HG02571 (cell line): Measurements from ENCODE around the gene ARHGAP44.

Source experiments
- ATAC-seq: cut with Tn5 transposase; IDR thresholded peaks from one replicate; pipeline ENCODE4 v1.9.1; 2021; ENCODE audit warnings: mild to moderate bottlenecking, moderate library complexity; ENCODE audit not compliant: unreplicated experiment

ARHGAP44 gene

GRCh38 chr17:13017655-13018459, 228.6 kb downstream of the ARHGAP44 start, which contains the start of gene ELAC2:
TSS of gene ELAC2 (minus strand) at chr17:13018027. CDS start at chr17:13017947, 80 bp downstream.
- ATAC-seq: peak; percentile 95

- ATAC-seq: no peak
These were observed 234.7 kb downstream of the ARHGAP44 start for GRCh38 chr17:13024016-13024415.

GRCh38 chr17:13024526-13025257, 235.4 kb downstream of the ARHGAP44 start:
- peak; percentile 80 for ATAC-seq

- ATAC-seq: no peak
These were observed 235.9 kb downstream of the ARHGAP44 start for GRCh38 chr17:13025258-13025627.

- no peak for ATAC-seq
These were observed 236.4 kb downstream of the ARHGAP44 start for GRCh38 chr17:13025687-13026086.

- no peak for ATAC-seq
These were observed 237.9 kb downstream of the ARHGAP44 start for GRCh38 chr17:13027246-13027645.

- no peak for ATAC-seq
These were observed 240.0 kb downstream of the ARHGAP44 start for GRCh38 chr17:13029340-13029739.

- no peak for ATAC-seq
These were observed 240.8 kb downstream of the ARHGAP44 start for GRCh38 chr17:13030056-13030455.

- ATAC-seq: no peak
These were observed 241.4 kb downstream of the ARHGAP44 start for GRCh38 chr17:13030459-13031300.

- peak; percentile 69 for ATAC-seq
These were observed 242.5 kb downstream of the ARHGAP44 start for GRCh38 chr17:13031718-13032350.

GRCh38 chr17:13035420-13035819, 246.1 kb downstream of the ARHGAP44 start:
- ATAC-seq: no peak

GRCh38 chr17:13036751-13037150, 247.5 kb downstream of the ARHGAP44 start:
- no peak for ATAC-seq

GRCh38 chr17:13038931-13039665, 249.8 kb downstream of the ARHGAP44 start:
- no peak for ATAC-seq
